OCI-LY7 (cell line): ENCODE results near the gene CEP131.

ENCODE experiments used
- EZH2phosphoT487 ChIP-seq: fragments of 200-600 bp; sonication (generic); IDR thresholded peaks from 2 replicates; pipeline ENCODE4 v1.6.1; 2018; ENCODE audit warnings: low read depth, borderline replicate concordance, mild to moderate bottlenecking, mixed run types, antibody characterized with exemption, low read length, moderate library complexity, mixed read lengths
- TF ChIP-seq, protein P1 (sequence below): fragments of 200-600 bp; sonication (generic); conservative IDR thresholded peaks from 2 replicates; pipeline ENCODE4 v1.5.1; 2014; ENCODE audit warnings: mild to moderate bottlenecking, antibody characterized with exemption, low read length, moderate library complexity, mixed read lengths

DNA sequence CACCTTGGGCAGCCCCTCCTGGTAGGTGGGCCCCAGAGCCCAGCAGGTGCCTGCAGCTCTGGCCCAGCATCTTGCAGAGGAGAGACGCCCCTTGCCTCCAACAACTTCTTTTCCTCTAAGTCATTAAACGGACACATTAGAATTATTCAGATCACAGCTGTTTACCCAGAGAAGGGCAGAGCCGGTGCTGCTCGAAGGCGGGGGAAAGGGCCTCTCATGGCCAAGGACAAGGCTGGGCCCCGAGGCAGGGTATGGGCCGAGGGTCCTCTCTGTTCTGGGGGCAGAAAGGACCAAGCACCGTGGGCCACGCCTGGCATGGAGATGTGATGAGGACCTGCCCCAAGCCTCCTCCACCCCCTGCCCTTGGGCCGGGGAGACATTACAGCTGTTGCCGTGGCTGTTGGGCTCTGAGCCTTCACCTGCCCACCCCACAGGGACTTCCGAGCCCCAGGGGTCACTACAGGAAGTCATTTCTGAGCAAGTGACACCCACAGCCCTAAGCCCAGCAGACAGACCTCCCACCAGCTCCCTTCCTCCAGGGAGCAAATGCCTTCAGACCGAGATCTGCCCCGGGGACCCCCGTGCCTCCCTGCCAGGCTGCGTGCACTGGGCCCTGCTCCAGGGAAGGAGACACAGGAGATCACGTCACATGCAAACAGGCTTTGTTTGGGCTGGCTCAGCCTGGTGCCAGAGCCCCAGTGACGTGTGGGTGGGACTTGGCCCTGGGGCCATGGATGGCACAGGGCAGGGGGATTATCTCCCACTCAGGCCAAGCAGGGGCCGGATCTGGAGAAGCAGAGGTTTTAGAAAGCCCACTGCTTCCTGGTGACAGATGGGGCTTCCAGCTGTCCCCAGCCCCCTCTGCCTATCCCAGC is 58.2 kb downstream of the CEP131 start:
- TF ChIP-seq, protein P1, sequence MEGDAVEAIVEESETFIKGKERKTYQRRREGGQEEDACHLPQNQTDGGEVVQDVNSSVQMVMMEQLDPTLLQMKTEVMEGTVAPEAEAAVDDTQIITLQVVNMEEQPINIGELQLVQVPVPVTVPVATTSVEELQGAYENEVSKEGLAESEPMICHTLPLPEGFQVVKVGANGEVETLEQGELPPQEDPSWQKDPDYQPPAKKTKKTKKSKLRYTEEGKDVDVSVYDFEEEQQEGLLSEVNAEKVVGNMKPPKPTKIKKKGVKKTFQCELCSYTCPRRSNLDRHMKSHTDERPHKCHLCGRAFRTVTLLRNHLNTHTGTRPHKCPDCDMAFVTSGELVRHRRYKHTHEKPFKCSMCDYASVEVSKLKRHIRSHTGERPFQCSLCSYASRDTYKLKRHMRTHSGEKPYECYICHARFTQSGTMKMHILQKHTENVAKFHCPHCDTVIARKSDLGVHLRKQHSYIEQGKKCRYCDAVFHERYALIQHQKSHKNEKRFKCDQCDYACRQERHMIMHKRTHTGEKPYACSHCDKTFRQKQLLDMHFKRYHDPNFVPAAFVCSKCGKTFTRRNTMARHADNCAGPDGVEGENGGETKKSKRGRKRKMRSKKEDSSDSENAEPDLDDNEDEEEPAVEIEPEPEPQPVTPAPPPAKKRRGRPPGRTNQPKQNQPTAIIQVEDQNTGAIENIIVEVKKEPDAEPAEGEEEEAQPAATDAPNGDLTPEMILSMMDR, result no peak
- TF ChIP-seq EZH2phosphoT487, result no peak
